ENCODE measurements around the gene MYLK4.

Gene MYLK4

GRCh38 chr6:2706558-2706957 is 44.2 kb downstream of the MYLK4 start:
- H3K4me3 Mint-ChIP-seq, result no peak overlapping the region
- H3K27me3 Mint-ChIP-seq, result no peaks in the 10 kb centered on the region
- intact Hi-C loops (cut with micrococcal nuclease), result no loop called here
- H3K36me3 Mint-ChIP-seq (ENCODE audit: low read depth), result peaks cover 7% of the 10 kb centered on the region
- peaks cover 30% of the 10 kb centered on the region for H3K9me3 Mint-ChIP-seq
- peaks cover 5% of the 10 kb centered on the region for H3K4me1 Mint-ChIP-seq (ENCODE audit: low read depth)
- H3K27ac Mint-ChIP-seq, result no peak overlapping the region

GRCh38 chr6:2705256-2705655 is 45.5 kb downstream of the MYLK4 start:
- Mint-ChIP-seq H3K4me1 (ENCODE audit: low read depth) (peaks cover 5% of the 10 kb centered on the region), H3K27ac (no peak overlapping the region), H3K36me3 (ENCODE audit: low read depth) (peaks cover 2% of the 10 kb centered on the region), H3K27me3 (no peaks in the 10 kb centered on the region), H3K9me3 (peaks cover 17% of the 10 kb centered on the region), H3K4me3 (no peak overlapping the region)
- intact Hi-C loops (cut with micrococcal nuclease), result no loop called here

- H3K36me3 Mint-ChIP-seq (ENCODE audit: low read depth), result no peaks in the 10 kb centered on the region
- no peaks in the 10 kb centered on the region for H3K9me3 Mint-ChIP-seq
- H3K4me1 Mint-ChIP-seq (ENCODE audit: low read depth), result no peaks in the 10 kb centered on the region
- intact Hi-C loops (cut with micrococcal nuclease), result loop anchor here (10.0 kb wide), 1 partner anchor 592 kb away; no protein-coding TSS in a partner anchor
- no peak overlapping the region for H3K27ac Mint-ChIP-seq
- no peak overlapping the region for H3K4me3 Mint-ChIP-seq
- H3K27me3 Mint-ChIP-seq, result peaks cover 2% of the 10 kb centered on the region
Observed at GRCh38 chr6:2697291-2697690, 53.4 kb downstream of the MYLK4 start.

GRCh38 chr6:2695454-2696095 is 55.1 kb downstream of the MYLK4 start:
- intact Hi-C loops (cut with micrococcal nuclease), result loop anchor here (2.0 to 10.0 kb wide), 2 partner anchors 591 to 1099 kb away; no protein-coding TSS in a partner anchor
- no peaks in the 10 kb centered on the region for H3K36me3 Mint-ChIP-seq (ENCODE audit: low read depth)
- H3K9me3 Mint-ChIP-seq, result no peaks in the 10 kb centered on the region
- H3K4me3 Mint-ChIP-seq, result no peak overlapping the region
- H3K4me1 Mint-ChIP-seq (ENCODE audit: low read depth), result no peaks in the 10 kb centered on the region
- H3K27me3 Mint-ChIP-seq, result peaks cover 2% of the 10 kb centered on the region
- H3K27ac Mint-ChIP-seq, result no peak overlapping the region

GRCh38 chr6:2693231-2693630 is 57.5 kb downstream of the MYLK4 start:
- intact Hi-C loops (cut with micrococcal nuclease), result loop anchor here (10.0 kb wide), 1 partner anchor 588 kb away; no protein-coding TSS in a partner anchor

DNA sequence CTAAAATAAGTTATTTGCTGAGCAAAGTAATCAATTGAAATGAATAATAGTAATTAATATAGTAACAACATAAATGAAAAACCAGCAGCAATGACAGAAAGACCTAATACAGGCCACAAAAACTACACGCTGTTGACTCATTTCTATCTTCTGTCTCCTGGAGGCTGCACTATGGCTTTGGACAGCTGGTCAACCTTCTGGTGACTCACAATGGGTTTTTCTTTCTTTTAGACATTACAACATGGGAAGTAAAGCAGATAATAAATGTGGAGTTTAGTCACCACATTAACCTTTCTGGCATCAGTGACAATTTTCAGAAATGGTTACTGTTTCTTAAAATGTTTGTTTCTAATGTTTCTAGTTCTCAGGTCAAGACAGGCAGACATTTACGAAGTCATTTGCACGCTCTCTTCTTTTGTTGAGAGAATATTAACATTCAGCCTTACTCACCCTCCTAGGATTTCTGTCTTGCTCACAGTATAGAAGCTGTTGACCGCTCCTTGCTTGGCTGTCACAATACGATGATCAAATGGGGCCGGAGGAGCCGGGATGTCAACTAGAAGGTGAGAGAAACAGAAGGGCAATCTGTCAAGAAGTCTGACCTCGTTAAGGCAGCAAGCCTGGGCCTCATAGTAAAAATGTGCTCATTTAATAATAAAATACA is 62.2 kb downstream of the MYLK4 start:
- H3K36me3 Mint-ChIP-seq (ENCODE audit: low read depth), result no peaks in the 10 kb centered on the region
- intact Hi-C loops (cut with micrococcal nuclease), result no loop called here
- peaks cover 3% of the 10 kb centered on the region for H3K27me3 Mint-ChIP-seq
- no peak overlapping the region for H3K27ac Mint-ChIP-seq
- H3K4me1 Mint-ChIP-seq (ENCODE audit: low read depth), result peaks cover 5% of the 10 kb centered on the region
- no peaks in the 10 kb centered on the region for H3K9me3 Mint-ChIP-seq
- H3K4me3 Mint-ChIP-seq, result no peak overlapping the region

More at GRCh38 chr6:2693231-2693630, 57.5 kb downstream of the MYLK4 start:
- H3K27ac Mint-ChIP-seq, result no peak overlapping the region
- no peaks in the 10 kb centered on the region for H3K4me1 Mint-ChIP-seq (ENCODE audit: low read depth)
- H3K36me3 Mint-ChIP-seq (ENCODE audit: low read depth), result no peaks in the 10 kb centered on the region
- H3K4me3 Mint-ChIP-seq, result no peak overlapping the region
- H3K27me3 Mint-ChIP-seq, result peaks cover 2% of the 10 kb centered on the region
- no peaks in the 10 kb centered on the region for H3K9me3 Mint-ChIP-seq

- Mint-ChIP-seq H3K27me3 (peaks cover 2% of the 10 kb centered on the region), H3K4me1 (ENCODE audit: low read depth) (peaks cover 5% of the 10 kb centered on the region), H3K27ac (no peak overlapping the region), H3K4me3 (no peak overlapping the region), H3K36me3 (ENCODE audit: low read depth) (no peaks in the 10 kb centered on the region), H3K9me3 (no peaks in the 10 kb centered on the region)
- intact Hi-C loops (cut with micrococcal nuclease), result no loop called here
Observed at GRCh38 chr6:2687456-2687855, 63.3 kb downstream of the MYLK4 start.

DNA sequence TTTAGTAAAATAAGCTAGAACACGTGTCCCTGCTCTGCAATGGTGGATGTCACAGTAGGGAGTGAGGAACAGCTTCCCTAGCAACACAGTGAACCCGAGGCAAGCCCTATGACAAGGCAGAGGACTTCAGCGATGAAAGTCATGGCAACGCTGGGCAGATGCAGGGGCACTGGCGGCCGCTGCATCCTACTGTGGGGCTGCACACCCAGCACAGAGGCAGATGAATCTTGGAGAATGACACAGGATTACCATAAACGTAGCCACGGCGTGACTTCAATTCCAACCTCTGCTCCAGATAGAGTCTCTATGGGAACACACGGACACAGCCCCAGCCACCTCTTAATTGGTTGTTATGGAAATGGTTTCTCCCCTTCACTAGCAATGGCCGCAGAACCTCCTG is 64.2 kb downstream of the MYLK4 start:
- intact Hi-C loops (cut with micrococcal nuclease), result no loop called here
- H3K9me3 Mint-ChIP-seq, result no peaks in the 10 kb centered on the region

GRCh38 chr6:2684766-2685754 is 65.7 kb downstream of the MYLK4 start:
- peaks cover 2% of the 10 kb centered on the region for H3K27me3 Mint-ChIP-seq
- H3K9me3 Mint-ChIP-seq, result no peaks in the 10 kb centered on the region
- H3K27ac Mint-ChIP-seq, result no peak overlapping the region
- peaks cover 5% of the 10 kb centered on the region for H3K4me1 Mint-ChIP-seq (ENCODE audit: low read depth)
- H3K36me3 Mint-ChIP-seq (ENCODE audit: low read depth), result no peaks in the 10 kb centered on the region
- intact Hi-C loops (cut with micrococcal nuclease), result no loop called here
- H3K4me3 Mint-ChIP-seq, result no peak overlapping the region

More for the DNA sequence above, 64.2 kb downstream of the MYLK4 start:
- Mint-ChIP-seq H3K27ac (no peak overlapping the region), H3K4me1 (ENCODE audit: low read depth) (peaks cover 5% of the 10 kb centered on the region), H3K4me3 (no peak overlapping the region), H3K27me3 (peaks cover 2% of the 10 kb centered on the region), H3K36me3 (ENCODE audit: low read depth) (no peaks in the 10 kb centered on the region)

- H3K4me3 Mint-ChIP-seq, result no peak overlapping the region
- peaks cover 5% of the 10 kb centered on the region for H3K4me1 Mint-ChIP-seq (ENCODE audit: low read depth)
- no peaks in the 10 kb centered on the region for H3K36me3 Mint-ChIP-seq (ENCODE audit: low read depth)
- no peaks in the 10 kb centered on the region for H3K9me3 Mint-ChIP-seq
- intact Hi-C loops (cut with micrococcal nuclease), result no loop called here
- H3K27ac Mint-ChIP-seq, result no peak overlapping the region
- peaks cover 2% of the 10 kb centered on the region for H3K27me3 Mint-ChIP-seq
Observed at GRCh38 chr6:2684103-2684749, 66.5 kb downstream of the MYLK4 start.

DNA sequence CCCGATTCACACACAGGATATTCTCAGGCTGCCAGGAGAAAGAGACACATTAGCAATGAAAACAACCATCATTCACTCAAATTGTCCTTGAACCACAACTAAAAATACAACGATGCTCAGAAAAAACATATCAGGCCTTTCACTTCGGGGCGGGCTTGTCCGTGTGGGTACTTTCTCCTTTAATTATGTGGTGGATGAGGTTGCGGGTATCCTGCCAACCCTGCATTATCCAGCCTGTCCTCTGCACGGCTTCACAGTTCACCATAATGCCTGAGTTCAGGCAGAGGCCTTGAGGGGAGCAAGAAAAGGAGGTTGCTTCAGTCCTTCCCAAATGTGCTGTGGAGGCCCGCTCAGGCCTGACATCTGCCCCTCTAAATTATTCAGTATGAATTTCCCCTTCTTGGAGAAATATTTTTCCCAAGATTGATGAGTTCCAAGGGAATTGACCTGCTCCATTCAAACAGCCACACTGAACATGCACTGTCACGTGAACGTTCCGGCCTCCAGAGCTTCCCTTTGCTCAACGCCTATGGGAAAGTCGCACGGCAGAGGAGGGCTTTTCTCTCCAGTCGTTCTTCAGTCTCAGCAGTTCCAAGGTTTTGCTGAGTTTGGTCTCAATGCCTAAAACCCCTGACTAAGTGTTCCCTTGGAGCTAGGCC is 70.3 kb downstream of the MYLK4 start:
- no peaks in the 10 kb centered on the region for H3K4me1 Mint-ChIP-seq (ENCODE audit: low read depth)
- no peaks in the 10 kb centered on the region for H3K27me3 Mint-ChIP-seq
- no peak overlapping the region for H3K4me3 Mint-ChIP-seq
- H3K27ac Mint-ChIP-seq, result no peak overlapping the region
- intact Hi-C loops (cut with micrococcal nuclease), result no loop called here
- H3K36me3 Mint-ChIP-seq (ENCODE audit: low read depth), result no peaks in the 10 kb centered on the region
- no peaks in the 10 kb centered on the region for H3K9me3 Mint-ChIP-seq

DNA sequence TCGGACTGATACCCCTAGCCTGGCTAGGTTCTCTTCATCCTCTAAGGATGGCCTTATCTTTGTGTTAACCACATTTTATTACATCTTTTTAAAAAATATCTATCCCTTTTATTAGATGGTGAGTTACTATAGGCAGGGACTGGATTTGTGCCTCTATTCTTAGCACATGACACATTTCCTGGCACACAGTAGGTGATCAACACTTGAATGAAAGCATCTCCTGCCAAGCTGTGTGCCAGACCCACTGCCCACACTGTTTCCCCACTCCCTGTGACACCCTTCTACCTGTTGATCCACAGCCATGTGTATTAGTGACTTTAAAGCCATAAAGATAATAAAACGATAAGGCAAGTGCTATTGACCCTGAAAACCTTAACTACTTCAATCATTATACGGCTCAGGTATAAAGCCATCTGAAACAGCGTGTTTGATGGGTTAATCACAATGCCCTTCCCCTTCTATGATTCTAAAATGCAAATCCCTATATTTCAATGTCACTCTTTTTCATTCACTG is 73.6 kb downstream of the MYLK4 start:
- H3K4me3 Mint-ChIP-seq, result no peak overlapping the region
- no peaks in the 10 kb centered on the region for H3K36me3 Mint-ChIP-seq (ENCODE audit: low read depth)
- intact Hi-C loops (cut with micrococcal nuclease), result no loop called here
- no peak overlapping the region for H3K27ac Mint-ChIP-seq
- H3K9me3 Mint-ChIP-seq, result no peaks in the 10 kb centered on the region
- no peaks in the 10 kb centered on the region for H3K4me1 Mint-ChIP-seq (ENCODE audit: low read depth)
- no peaks in the 10 kb centered on the region for H3K27me3 Mint-ChIP-seq

DNA sequence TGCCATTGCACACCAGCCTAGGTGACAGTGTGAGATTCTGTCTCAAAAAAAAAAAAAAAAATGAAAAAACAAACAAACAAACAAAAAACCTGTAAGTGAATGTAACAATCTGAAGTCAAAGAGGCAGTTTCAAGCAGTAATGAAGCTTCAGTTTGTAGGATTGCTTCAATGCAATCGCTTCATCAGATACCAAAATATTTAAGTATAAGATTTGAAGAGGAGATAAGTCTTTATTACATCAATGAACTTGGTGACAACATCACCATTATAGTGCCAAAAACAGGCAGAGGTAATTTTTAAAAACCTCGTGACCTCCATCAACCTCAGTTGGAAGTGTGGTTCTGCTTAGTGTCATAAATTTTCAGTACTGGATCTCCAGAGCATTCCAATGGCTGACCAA is 74.7 kb downstream of the MYLK4 start:
- intact Hi-C loops (cut with micrococcal nuclease), result no loop called here
- Mint-ChIP-seq H3K27ac (no peak overlapping the region), H3K4me3 (no peak overlapping the region), H3K9me3 (no peaks in the 10 kb centered on the region), H3K4me1 (ENCODE audit: low read depth) (no peaks in the 10 kb centered on the region), H3K36me3 (ENCODE audit: low read depth) (no peaks in the 10 kb centered on the region), H3K27me3 (no peaks in the 10 kb centered on the region)
